Activated CD8-positive, alpha-beta T cell treated with anti-CD3 and anti-CD28 coated beads for 36 hours (primary cell): ENCODE data around the gene CXorf58. TPM values are rescaled to one million over a fixed set of nuclear protein-coding genes. Genes with fewer than 3 reads are reported as not detected.
"Not testable (repeated sequence)": the region's sequence is repeated elsewhere in the genome, so short reads cannot be mapped to it uniquely, and the experiment has no call there.

ENCODE experiments used
- ATAC-seq: fragments of 200-7000 bp; cut with Tn5 transposase; one replicate; pipeline ENCODE4 v1.10.0; 2021; ENCODE audit warnings: mild to moderate bottlenecking, moderate library complexity
- CTCF ChIA-PET: fragments of 350-600 bp; sonication (Branson Sonifier 250); formaldehyde crosslinking; loops from one replicate; lab custom pipeline; 2021; ENCODE audit warnings: antibody characterized with exemption; lab: Charles Lee
- POLR2A ChIA-PET: fragments of 350-600 bp; sonication (Branson Sonifier 250); formaldehyde crosslinking; loops from one replicate; lab custom pipeline; 2021; ENCODE audit warnings: antibody characterized with exemption; lab: Charles Lee
- DNase-seq: peaks from one replicate; pipeline ENCODE4 v3.0.0-alpha.2; 2020
- H3K27ac Mint-ChIP-seq: one replicate; pipeline ENCODE4 v1.8.0; 2021; ENCODE audit warnings: mild to moderate bottlenecking, mixed read lengths
- H3K27me3 Mint-ChIP-seq: one replicate; pipeline ENCODE4 v1.8.0; 2021; ENCODE audit warnings: mixed read lengths
- H3K36me3 Mint-ChIP-seq: one replicate; pipeline ENCODE4 v1.8.0; 2021; ENCODE audit warnings: low read depth, mixed read lengths
- H3K4me1 Mint-ChIP-seq: one replicate; pipeline ENCODE4 v1.8.0; 2021; ENCODE audit warnings: low read depth, mixed read lengths
- H3K4me3 Mint-ChIP-seq: one replicate; pipeline ENCODE4 v1.8.0; 2021; ENCODE audit warnings: mild to moderate bottlenecking, moderate library complexity, mixed read lengths
- H3K9me3 Mint-ChIP-seq: one replicate; pipeline ENCODE4 v1.8.0; 2021; ENCODE audit warnings: mixed read lengths
- intact Hi-C: fragments of 100-400 bp; cut with micrococcal nuclease; formaldehyde crosslinking; loops from one replicate; pipeline ENCODE4 v1.10.0; 2022
- total RNA-seq, 2 experiments: library from RNA; stranded (reverse); gene quantifications; one replicate each; pipeline ENCODE4 v1.2.3, GENCODE V29; 2021
- TF ChIP-seq, protein P1 (sequence below): fragments of 200-600 bp; IDR thresholded peaks from one replicate; pipeline ENCODE4 v1.8.0; 2022; ENCODE audit warnings: antibody characterized with exemption, mild to moderate bottlenecking

Gene CXorf58
- under 1 TPM in 1 of 2 experiments, not detected in 1; 0.14 TPM for total RNA-seq

DNA sequence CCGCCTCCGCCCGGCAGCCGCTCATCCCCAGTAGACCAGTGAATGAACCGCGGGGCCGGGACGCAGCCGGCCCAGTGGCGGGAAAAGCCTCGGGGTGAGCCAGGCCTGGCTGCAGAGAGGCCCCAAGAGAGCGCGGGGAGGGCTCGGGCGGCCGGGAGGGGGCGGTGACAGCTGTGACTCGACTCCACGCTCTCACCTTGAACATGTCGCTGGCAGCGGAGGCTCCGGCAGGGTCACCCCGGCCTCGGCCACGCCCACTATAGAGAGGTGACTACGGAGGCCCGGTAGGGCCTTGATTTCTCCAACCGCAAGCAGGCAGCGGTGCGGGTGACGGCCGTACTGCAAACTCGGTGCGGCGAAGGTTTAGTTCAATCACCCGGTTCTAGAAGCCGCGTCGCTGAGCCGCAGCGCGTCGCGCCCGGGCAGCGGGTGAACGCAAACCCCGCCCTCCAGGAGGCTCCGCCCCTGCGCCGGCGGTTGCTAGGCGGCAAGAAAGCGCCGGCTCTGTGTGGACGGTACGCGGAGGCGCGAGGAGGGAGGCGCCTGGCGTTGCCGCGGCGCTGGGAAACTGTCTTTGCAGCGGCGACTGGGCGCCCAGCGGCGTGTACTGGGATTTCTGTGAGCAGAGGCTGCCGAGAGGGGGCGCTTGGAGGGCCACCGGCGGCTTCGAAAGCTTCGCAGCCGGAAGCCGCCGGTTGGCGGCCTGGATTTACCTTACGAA, at the start of gene CXorf58, which contains the start of gene APOO:
Gene CXorf58 (plus strand): TSS at position 509 of the 721 bp plus-strand sequence. CDS start 2,297 bp downstream, outside the sequence.
Gene APOO (minus strand): TSS at position 441 of the 721 bp plus-strand sequence. CDS start 236 bp downstream, at position 205.
- TF ChIP-seq, protein P1, sequence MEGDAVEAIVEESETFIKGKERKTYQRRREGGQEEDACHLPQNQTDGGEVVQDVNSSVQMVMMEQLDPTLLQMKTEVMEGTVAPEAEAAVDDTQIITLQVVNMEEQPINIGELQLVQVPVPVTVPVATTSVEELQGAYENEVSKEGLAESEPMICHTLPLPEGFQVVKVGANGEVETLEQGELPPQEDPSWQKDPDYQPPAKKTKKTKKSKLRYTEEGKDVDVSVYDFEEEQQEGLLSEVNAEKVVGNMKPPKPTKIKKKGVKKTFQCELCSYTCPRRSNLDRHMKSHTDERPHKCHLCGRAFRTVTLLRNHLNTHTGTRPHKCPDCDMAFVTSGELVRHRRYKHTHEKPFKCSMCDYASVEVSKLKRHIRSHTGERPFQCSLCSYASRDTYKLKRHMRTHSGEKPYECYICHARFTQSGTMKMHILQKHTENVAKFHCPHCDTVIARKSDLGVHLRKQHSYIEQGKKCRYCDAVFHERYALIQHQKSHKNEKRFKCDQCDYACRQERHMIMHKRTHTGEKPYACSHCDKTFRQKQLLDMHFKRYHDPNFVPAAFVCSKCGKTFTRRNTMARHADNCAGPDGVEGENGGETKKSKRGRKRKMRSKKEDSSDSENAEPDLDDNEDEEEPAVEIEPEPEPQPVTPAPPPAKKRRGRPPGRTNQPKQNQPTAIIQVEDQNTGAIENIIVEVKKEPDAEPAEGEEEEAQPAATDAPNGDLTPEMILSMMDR: peak; percentile 58
- DNase-seq: peak; percentile 92
- Mint-ChIP-seq H3K9me3 (no peaks in the 10 kb centered on the region), H3K27ac (peak within 1 kb of the TSS; percentile 91), H3K36me3 (no peaks in the 10 kb centered on the region), H3K4me3 (peak within 1 kb of the TSS; percentile 78), H3K27me3 (no peaks in the 10 kb centered on the region), H3K4me1 (peaks cover 19% of the 10 kb centered on the region)
- intact Hi-C loops: loop anchor here (1.0 to 10.0 kb wide), 3 partner anchors 46 to 147 kb away; partner anchors contain the start of genes EIF2S3 and KLHL15
- POLR2A ChIA-PET: interaction anchor here (1.1 to 2.1 kb wide), 6 partner anchors 77 to 164 kb away, joined by 3 to 6 read pairs (median 3); partner anchors contain the start of genes ACOT9 and SAT1
- CTCF ChIA-PET: interaction anchor here (0.7 to 5.3 kb wide), 9 partner anchors 26 to 335 kb away, joined by 3 to 42 read pairs (median 5); partner anchors contain the start of genes EIF2S3 and SAT1
- ATAC-seq: peak; percentile 92

GRCh38 chrX:23859238-23859637, 48.6 kb upstream of the CXorf58 start:
- H3K4me1 Mint-ChIP-seq, H3K9me3 Mint-ChIP-seq, ATAC-seq, intact Hi-C loops, H3K36me3 Mint-ChIP-seq, POLR2A ChIA-PET, DNase-seq, CTCF ChIA-PET, H3K27ac Mint-ChIP-seq, H3K4me3 Mint-ChIP-seq, H3K27me3 Mint-ChIP-seq: not testable (repeated sequence)

- Mint-ChIP-seq H3K9me3 (no peaks in the 10 kb centered on the region), H3K4me3 (no peak overlapping the region), H3K27me3 (no peaks in the 10 kb centered on the region), H3K27ac (no peak overlapping the region), H3K36me3 (peaks cover 9% of the 10 kb centered on the region), H3K4me1 (peaks cover 4% of the 10 kb centered on the region)
- CTCF ChIA-PET: interaction anchor here (1.3 to 1.6 kb wide), 2 partner anchors 12 to 64 kb away, joined by 3 to 5 read pairs; no protein-coding TSS in a partner anchor
- TF ChIP-seq, protein P1: no peak
- ATAC-seq (peak; percentile 80), DNase-seq (peak; percentile 32)
- POLR2A ChIA-PET: no interaction called here
- intact Hi-C loops: no loop called here
Observed at GRCh38 chrX:23861215-23861896, 46.5 kb upstream of the CXorf58 start.

- H3K4me3 Mint-ChIP-seq, H3K36me3 Mint-ChIP-seq, H3K27ac Mint-ChIP-seq, DNase-seq, POLR2A ChIA-PET, H3K9me3 Mint-ChIP-seq, H3K4me1 Mint-ChIP-seq, intact Hi-C loops, H3K27me3 Mint-ChIP-seq: not testable (repeated sequence)
- ATAC-seq: peak; percentile 27
- CTCF ChIA-PET: interaction anchor here (1.3 to 1.6 kb wide), 2 partner anchors 12 to 65 kb away, joined by 3 to 5 read pairs; no protein-coding TSS in a partner anchor
Observed at GRCh38 chrX:23861952-23862351, 45.9 kb upstream of the CXorf58 start.

GRCh38 chrX:23864742-23865326, 43.0 kb upstream of the CXorf58 start:
- peaks cover 11% of the 10 kb centered on the region for H3K36me3 Mint-ChIP-seq
- intact Hi-C loops: no loop called here
- H3K27ac Mint-ChIP-seq: no peak overlapping the region
- no peaks in the 10 kb centered on the region for H3K27me3 Mint-ChIP-seq
- H3K9me3 Mint-ChIP-seq: no peaks in the 10 kb centered on the region
- peaks cover 4% of the 10 kb centered on the region for H3K4me1 Mint-ChIP-seq
- ATAC-seq (no peak), DNase-seq (no peak)
- ChIA-PET CTCF (no interaction called here), POLR2A (no interaction called here)
- H3K4me3 Mint-ChIP-seq: no peak overlapping the region
- TF ChIP-seq, protein P1: no peak
